ENCODE measurements around the gene ZDHHC3.

GRCh38 chr3:44918087-44918486, 57.9 kb downstream of the ZDHHC3 start:
- TF ChIP-seq EZH2 (IDR thresholded peaks at IDR 0.05; ENCODE audit: borderline replicate concordance, low read depth, low read length, poor library complexity, severe bottlenecking) (no peak), CTCF (conservative IDR thresholded peaks at IDR 0.05; ENCODE audit: low read depth, low read length) (no peak)

All from A673 (cell line).